ENCODE results near the gene PTN.

PTN gene

GRCh38 chr7:137360087-137360679, 16.6 kb upstream of the PTN start:
- Histone ChIP-seq H3K27me3 (ENCODE audit: low read length) (no peaks in the 10 kb centered on the region), H3K4me3 (ENCODE audit: insufficient read depth, low read length, poor library complexity, severe bottlenecking) (no peak overlapping the region), H2AFZ (ENCODE audit: low read depth, low read length, severe bottlenecking) (no peak overlapping the region), H3K27ac (ENCODE audit: low read depth, low read length) (no peak overlapping the region), H3F3A (ENCODE audit: insufficient read depth) (no peaks in the 10 kb centered on the region), H3K79me2 (ENCODE audit: insufficient read depth, low read length) (no peaks in the 10 kb centered on the region), H4K20me1 (ENCODE audit: low read depth, low read length) (no peaks in the 10 kb centered on the region), H3K36me3 (ENCODE audit: low read length) (no peaks in the 10 kb centered on the region), H3K9me3 (ENCODE audit: insufficient read depth, low read length) (peaks cover 19% of the 10 kb centered on the region; the same call in 1 of the 2 replicates), H3K9me2 (replicated peaks; ENCODE audit: insufficient read depth, low read length) (no peaks in the 10 kb centered on the region), H3K4me2 (ENCODE audit: low read depth, low read length, poor library complexity, severe bottlenecking) (no peak overlapping the region), H3K9ac (ENCODE audit: low read length) (no peak overlapping the region)
- TF ChIP-seq CTCF (IDR thresholded peaks at IDR 0.05; ENCODE audit: insufficient read depth, low read length, poor library complexity, severe bottlenecking): no peak
- no peak for TF ChIP-seq EZH2phosphoT487 (conservative IDR thresholded peaks at IDR 0.05; ENCODE audit: low read length)

DNA sequence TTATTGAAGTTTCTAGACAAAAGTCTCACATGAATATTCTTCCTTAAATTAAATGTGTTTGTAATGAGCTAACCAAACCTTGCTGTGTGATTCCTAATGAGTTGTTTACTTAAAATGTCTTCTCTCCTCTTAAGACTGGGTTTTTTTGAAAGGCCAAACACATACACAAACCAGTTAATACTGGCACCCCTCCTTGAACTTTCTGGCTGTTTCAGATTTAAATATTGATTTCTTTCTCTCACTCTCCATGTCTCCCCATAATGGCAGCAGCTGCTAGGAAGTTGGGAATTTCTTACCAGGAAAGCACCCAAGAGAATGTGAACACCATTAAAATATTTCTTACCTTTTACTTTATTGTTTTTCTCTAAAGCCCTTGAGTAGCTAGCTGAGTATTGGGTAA, 11.4 kb upstream of the PTN start:
- no peak overlapping the region for H2AFZ ChIP-seq (ENCODE audit: low read depth, low read length, severe bottlenecking)
- H3K27me3 ChIP-seq (ENCODE audit: low read length): no peaks in the 10 kb centered on the region
- H3K27ac ChIP-seq (ENCODE audit: low read depth, low read length): no peak overlapping the region
- H3K4me3 ChIP-seq (ENCODE audit: insufficient read depth, low read length, poor library complexity, severe bottlenecking): no peak overlapping the region
- no peak overlapping the region for H3K9ac ChIP-seq (ENCODE audit: low read length)
- H3K36me3 ChIP-seq (ENCODE audit: low read length): no peaks in the 10 kb centered on the region
- H4K20me1 ChIP-seq (ENCODE audit: low read depth, low read length): no peaks in the 10 kb centered on the region
- H3K9me3 ChIP-seq (ENCODE audit: insufficient read depth, low read length): peaks cover 11% of the 10 kb centered on the region; the same call in 1 of the 2 replicates
- H3K4me2 ChIP-seq (ENCODE audit: low read depth, low read length, poor library complexity, severe bottlenecking): no peak overlapping the region
- no peaks in the 10 kb centered on the region for H3K79me2 ChIP-seq (ENCODE audit: insufficient read depth, low read length)
- TF ChIP-seq CTCF (IDR thresholded peaks at IDR 0.05; ENCODE audit: insufficient read depth, low read length, poor library complexity, severe bottlenecking): no peak
- no peak for TF ChIP-seq EZH2phosphoT487 (conservative IDR thresholded peaks at IDR 0.05; ENCODE audit: low read length)
- no peaks in the 10 kb centered on the region for H3K9me2 ChIP-seq (replicated peaks; ENCODE audit: insufficient read depth, low read length)
- H3F3A ChIP-seq (ENCODE audit: insufficient read depth): no peaks in the 10 kb centered on the region

- TF ChIP-seq CTCF (IDR thresholded peaks at IDR 0.05; ENCODE audit: insufficient read depth, low read length, poor library complexity, severe bottlenecking) (no peak), EZH2phosphoT487 (conservative IDR thresholded peaks at IDR 0.05; ENCODE audit: low read length) (no peak)
- H3K27me3 ChIP-seq (ENCODE audit: low read length): no peaks in the 10 kb centered on the region
- H3K79me2 ChIP-seq (ENCODE audit: insufficient read depth, low read length): no peaks in the 10 kb centered on the region
- no peaks in the 10 kb centered on the region for H3F3A ChIP-seq (ENCODE audit: insufficient read depth)
- peaks cover 6% of the 10 kb centered on the region; the same call in 1 of the 2 replicates for H3K9me3 ChIP-seq (ENCODE audit: insufficient read depth, low read length)
- H3K4me2 ChIP-seq (ENCODE audit: low read depth, low read length, poor library complexity, severe bottlenecking): no peak overlapping the region
- H3K36me3 ChIP-seq (ENCODE audit: low read length): no peaks in the 10 kb centered on the region
- no peak overlapping the region for H3K4me3 ChIP-seq (ENCODE audit: insufficient read depth, low read length, poor library complexity, severe bottlenecking)
- H3K9ac ChIP-seq (ENCODE audit: low read length): no peak overlapping the region
- H4K20me1 ChIP-seq (ENCODE audit: low read depth, low read length): no peaks in the 10 kb centered on the region
- H3K9me2 ChIP-seq (replicated peaks; ENCODE audit: insufficient read depth, low read length): no peaks in the 10 kb centered on the region
- no peak overlapping the region for H2AFZ ChIP-seq (ENCODE audit: low read depth, low read length, severe bottlenecking)
- no peak overlapping the region for H3K27ac ChIP-seq (ENCODE audit: low read depth, low read length)
Measured at GRCh38 chr7:137354396-137354795, 10.9 kb upstream of the PTN start.

Measured in SU-DHL-6 (cell line).